ENCODE results near the gene TIMM13. TPM values are rescaled to one million over a fixed set of nuclear protein-coding genes. Genes with fewer than 3 reads are reported as not detected.
A peak's percentile ranks its signal among the peaks of the same experiment; 100 is the strongest.

Gene TIMM13
- total and polyA plus RNA-seq, 2 of the 8 experiments (the other 6 are each of a cell fraction or from before 2014, with no cell fraction given): 270 to 275 TPM

- CTCF ChIA-PET (ENCODE audit: partially characterized antibody): interaction anchor here (1.2 to 12.9 kb wide), 5 partner anchors 12 to 268 kb away, joined by 3 to 133 read pairs (median 8); partner anchors contain the start of gene GADD45B
- Histone ChIP-seq H4K91ac (replicated peaks; ENCODE audit: insufficient read length, low read length) (peak overlapping the region; percentile 54), H4K8ac (ENCODE audit: extremely low read depth, insufficient read depth, low read length) (peak overlapping the region; percentile 45; the same call in 1 of the 2 replicates), H4K20me1 (replicated peaks in 1 of 2; ENCODE audit: control insufficient read depth in 1 of 2, insufficient read depth in 2 of 2, low read length in 2 of 2) (no peaks in the 10 kb centered on the region), H3K27ac (ENCODE audit: low read depth, low read length) (no peak overlapping the region), H2BK5ac (ENCODE audit: low read depth, low read length) (no peak overlapping the region), H2BK20ac (ENCODE audit: low read length) (no peak overlapping the region), H3K79me1 (ENCODE audit: low read depth, low read length) (no peaks in the 10 kb centered on the region), H3K36me3 (ENCODE audit: control insufficient read depth in 2 of 4, insufficient read depth in 4 of 4, low read length in 3 of 4) (no peaks in the 10 kb centered on the region), H3K4me1 (replicated peaks in 1 of 4; ENCODE audit: control insufficient read depth in 3 of 4, insufficient read depth in 4 of 4, low read length in 3 of 4) (peaks cover 0 to 4% (median 0%) of the 10 kb centered on the region in 4 experiments; a peak in 2 of 7 replicates), H3K23ac (ENCODE audit: insufficient read length) (no peak overlapping the region), H2BK15ac (ENCODE audit: low read length) (no peak overlapping the region), H3K14ac (ENCODE audit: insufficient read length) (no peak overlapping the region), H2BK120ac (replicated peaks; ENCODE audit: low read depth, low read length) (no peak overlapping the region), H2BK12ac (ENCODE audit: low read depth, low read length) (no peak overlapping the region), H3K27me3 (replicated peaks in 1 of 4; ENCODE audit: control insufficient read depth in 3 of 4, extremely low read depth in 1 of 4, insufficient read depth in 3 of 4, low read length in 3 of 4) (no peaks in the 10 kb centered on the region), H3K56ac (replicated peaks; ENCODE audit: insufficient read length, low read depth, low read length) (peak overlapping the region; percentile 16), H3K9ac (replicated peaks in 1 of 4; ENCODE audit: extremely low read depth in 1 of 4, low read depth in 3 of 4, low read length in 3 of 4) (no peak overlapping the region), H3K4me2 (ENCODE audit: insufficient read depth in 1 of 2, low read depth in 2 of 2, low read length in 2 of 2) (peak overlapping the region; percentile 57 to 66), H3K4ac (replicated peaks; ENCODE audit: insufficient read length, low read depth, low read length) (no peak overlapping the region), H3K18ac (ENCODE audit: extremely low read depth, low read length) (peak overlapping the region; percentile 62), H2AK5ac (ENCODE audit: low read depth, low read length) (no peak overlapping the region), H3K23me2 (ENCODE audit: low read depth, low read length) (peaks cover 2% of the 10 kb centered on the region; the same call in 1 of the 2 replicates), H3K9me3 (ENCODE audit: insufficient read depth in 2 of 2, low read depth in 1 of 2, low read length in 1 of 2) (no peaks in the 10 kb centered on the region), H3K79me2 (ENCODE audit: control insufficient read depth in 1 of 2, insufficient read depth in 2 of 2, low read length in 2 of 2) (no peaks in the 10 kb centered on the region), H2AFZ (ENCODE audit: low read length) (no peak overlapping the region), H3K4me3 (ENCODE audit: extremely low read depth in 1 of 4, insufficient read depth in 2 of 4, low read depth in 3 of 4, low read length in 4 of 4) (peak overlapping the region; percentile 37 to 65 (median 60)), H4K5ac (ENCODE audit: insufficient read length, low read depth, low read length) (peak overlapping the region; percentile 71)
- DNase-seq (ENCODE audit: low read depth in 1 of 2, low spot score in 2 of 2): peak in 1 of 2 experiments; percentile 82
- POLR2A ChIA-PET (ENCODE audit: partially characterized antibody): interaction anchor here (0.8 to 6.7 kb wide), 10 partner anchors 10 to 161 kb away, joined by 3 to 98 read pairs (median 4); partner anchors contain the start of genes GADD45B and TIMM13
- WGBS, 2 experiments (ENCODE audit: extremely low coverage in 1 of 2, insufficient coverage in 1 of 2, insufficient read length in 1 of 2, insufficient replicate concordance in 2 of 2, low coverage in 1 of 2, low lambda C conversion rate in 2 of 2, missing lambda C conversion rate in 1 of 2): 8% methylated on average over 54 of the region's 62 CpGs; no CpG with 5 or more reads in 1 of the 2 experiments
- FAIRE-seq: no peak
- no peak for TF ChIP-seq NRF1 (IDR thresholded peaks at IDR 0.05; ENCODE audit: low read depth, low read length)
- TF ChIP-seq CTBP2 (IDR thresholded peaks at IDR 0.05; ENCODE audit: borderline replicate concordance, insufficient read depth, insufficient read length, low read length): no peak
- no peak for TF ChIP-seq GABPA (IDR thresholded peaks at IDR 0.05; ENCODE audit: borderline replicate concordance, insufficient read depth, low read length)
- peak; percentile 76 for TF ChIP-seq KDM1A (IDR thresholded peaks at IDR 0.05; ENCODE audit: borderline replicate concordance, low read length)
- no peak for TF ChIP-seq SAP30 (IDR thresholded peaks at IDR 0.05; ENCODE audit: insufficient read depth, insufficient replicate concordance, low read length)
- no peak for TF ChIP-seq POLR2A (IDR thresholded peaks at IDR 0.05; ENCODE audit: control extremely low read depth in 1 of 2, low read depth in 2 of 2, low read length in 2 of 2)
- 0 out of 2 replicates have a peak, but pooled peaks have one; percentile 4 for TF ChIP-seq RBBP5 (IDR thresholded peaks at IDR 0.05; ENCODE audit: borderline replicate concordance, low read depth, low read length)
- TF ChIP-seq TAF1 (IDR thresholded peaks at IDR 0.05; ENCODE audit: low read depth, low read length): no peak
- peak; percentile 49; the same call in 1 of the 2 replicates for TF ChIP-seq SIX5 (IDR thresholded peaks at IDR 0.05; ENCODE audit: low read depth, low read length)
- TF ChIP-seq E2F6 (IDR thresholded peaks at IDR 0.05): no peak
Observed at GRCh38 chr19:2461751-2462634, 34.6 kb upstream of the TIMM13 start.

Data from H1 (cell line).